HepG2 (cell line): ENCODE measurements around the gene TIMM17B. TPM values are rescaled to one million over a fixed set of nuclear protein-coding genes. Genes with fewer than 3 reads are reported as not detected.

Experiments
- CBX1 ChIP-seq: IDR thresholded peaks from one replicate; pipeline ENCODE4 v1.6.1; 2016; ENCODE audit warnings: antibody characterized with exemption, low read depth
- CEBPG ChIP-seq: IDR thresholded peaks from 2 replicates; pipeline ENCODE4 v1.6.1; 2016
- FOXK1 ChIP-seq: sonication (generic); formaldehyde crosslinking; IDR thresholded peaks from 2 replicates; pipeline ENCODE4 v1.4.0; 2020; ENCODE audit warnings: low read depth, missing genetic modification reagents, borderline replicate concordance
- JUN ChIP-seq: sonication (generic); formaldehyde crosslinking; IDR thresholded peaks from 2 replicates; pipeline ENCODE4 v1.4.0; 2020; ENCODE audit warnings: mild to moderate bottlenecking, missing genetic modification reagents
- NONO ChIP-seq, 2 experiments: fragments of 450-650 bp in 1 of 2; sonication (generic) in 1 of 2; formaldehyde crosslinking in 1 of 2; IDR thresholded peaks in 1 of 2; conservative IDR thresholded peaks in 1 of 2; 2 replicates each; pipeline versions ENCODE4 v1.6.1 to v1.8.0; 2017 to 2022; ENCODE audit warnings: mild to moderate bottlenecking in 1 of 2, missing genetic modification reagents in 1 of 2, moderate library complexity in 1 of 2
- ONECUT2 ChIP-seq: sonication (generic); formaldehyde crosslinking; IDR thresholded peaks from 2 replicates; pipeline ENCODE4 v1.4.0; 2020; ENCODE audit warnings: missing genetic modification reagents
- PRPF4 ChIP-seq: fragments of 200-400 bp; formaldehyde crosslinking; IDR thresholded peaks from 2 replicates; pipeline ENCODE4 v1.6.1; 2016; ENCODE audit warnings: low read length, low read depth; ENCODE audit not compliant: poor library complexity, severe bottlenecking
- RARG ChIP-seq: sonication (generic); formaldehyde crosslinking; IDR thresholded peaks from 2 replicates; pipeline ENCODE4 v1.4.0; 2020; ENCODE audit warnings: low read depth, mild to moderate bottlenecking, missing genetic modification reagents
- RNF2 ChIP-seq: fragments of 450-650 bp; conservative IDR thresholded peaks from 2 replicates; pipeline ENCODE4 v1.6.1; 2016; ENCODE audit warnings: low read depth
- TCF7 ChIP-seq: sonication (generic); IDR thresholded peaks from 2 replicates; pipeline ENCODE4 v1.6.1; 2016; ENCODE audit warnings: antibody characterized with exemption, low read depth
- ZNF354B ChIP-seq: sonication (generic); formaldehyde crosslinking; IDR thresholded peaks from 2 replicates; pipeline ENCODE4 v1.8.0; 2022; ENCODE audit warnings: mild to moderate bottlenecking, missing genetic modification reagents
- ZNF431 ChIP-seq: sonication (generic); formaldehyde crosslinking; IDR thresholded peaks from 2 replicates; pipeline ENCODE4 v1.9.0; 2022; ENCODE audit warnings: missing genetic modification reagents, low read depth, mild to moderate bottlenecking, borderline replicate concordance
- ZNF530 ChIP-seq: sonication (generic); formaldehyde crosslinking; IDR thresholded peaks from 2 replicates; pipeline ENCODE4 v1.5.0; 2020; ENCODE audit warnings: low read depth, mild to moderate bottlenecking, missing genetic modification reagents
- ZNF567 ChIP-seq: sonication (generic); formaldehyde crosslinking; IDR thresholded peaks from 2 replicates; pipeline ENCODE4 v1.8.1; 2023; ENCODE audit warnings: mild to moderate bottlenecking, missing genetic modification reagents, borderline replicate concordance
- polyA plus RNA-seq, 8 experiments: library from polyadenylated mRNA; depleted of rRNA in 3 of 8; stranded (reverse) in 7 of 8; unstranded in 1 of 8; fragments of >200 nt; fragmentation: Illumina TruSeq in 4 of 8; extraction: Trizol in 4 of 8; gene quantifications; 2 replicates each; pipeline versions ENCODE4 v1.2.1 to v1.2.3, GENCODE V29; 2011 to 2016; ENCODE audit warnings: low read depth in 4 of 8, missing spikeins in 1 of 8, mixed read lengths in 1 of 8; ENCODE audit not compliant: insufficient read depth in 1 of 8
- total RNA-seq, 5 experiments: library from RNA; depleted of rRNA; stranded (reverse); fragments of >200 nt; fragmentation: Illumina TruSeq; extraction: Trizol; gene quantifications; 2 replicates each; pipeline ENCODE4 v1.2.3, GENCODE V29; 2016; ENCODE audit warnings: low read depth in 1 of 5
- TF ChIP-seq, protein P1 (sequence below): IDR thresholded peaks from 2 replicates; pipeline ENCODE4 v1.4.0; 2020; ENCODE audit warnings: mild to moderate bottlenecking, missing genetic modification reagents
- TF ChIP-seq, protein P2 (sequence below): IDR thresholded peaks from 2 replicates; pipeline ENCODE4 v1.6.1; 2016; ENCODE audit warnings: low read depth
- TF ChIP-seq, protein P3 (sequence below): sonication (generic); formaldehyde crosslinking; IDR thresholded peaks from 2 replicates; pipeline ENCODE4 v1.8.1; 2022; ENCODE audit warnings: low read depth, mild to moderate bottlenecking, missing genetic modification reagents
- TF ChIP-seq, protein P4 (sequence below): sonication (generic); formaldehyde crosslinking; IDR thresholded peaks from 2 replicates; pipeline ENCODE4 v1.5.1; 2020; ENCODE audit warnings: missing genetic modification reagents, mild to moderate bottlenecking, borderline replicate concordance

The TIMM17B gene
- total and polyA plus RNA-seq, 2 of the 13 experiments (the other 11 are each of a cell fraction or from before 2014, with no cell fraction given), result 56.0 to 72.5 TPM

DNA sequence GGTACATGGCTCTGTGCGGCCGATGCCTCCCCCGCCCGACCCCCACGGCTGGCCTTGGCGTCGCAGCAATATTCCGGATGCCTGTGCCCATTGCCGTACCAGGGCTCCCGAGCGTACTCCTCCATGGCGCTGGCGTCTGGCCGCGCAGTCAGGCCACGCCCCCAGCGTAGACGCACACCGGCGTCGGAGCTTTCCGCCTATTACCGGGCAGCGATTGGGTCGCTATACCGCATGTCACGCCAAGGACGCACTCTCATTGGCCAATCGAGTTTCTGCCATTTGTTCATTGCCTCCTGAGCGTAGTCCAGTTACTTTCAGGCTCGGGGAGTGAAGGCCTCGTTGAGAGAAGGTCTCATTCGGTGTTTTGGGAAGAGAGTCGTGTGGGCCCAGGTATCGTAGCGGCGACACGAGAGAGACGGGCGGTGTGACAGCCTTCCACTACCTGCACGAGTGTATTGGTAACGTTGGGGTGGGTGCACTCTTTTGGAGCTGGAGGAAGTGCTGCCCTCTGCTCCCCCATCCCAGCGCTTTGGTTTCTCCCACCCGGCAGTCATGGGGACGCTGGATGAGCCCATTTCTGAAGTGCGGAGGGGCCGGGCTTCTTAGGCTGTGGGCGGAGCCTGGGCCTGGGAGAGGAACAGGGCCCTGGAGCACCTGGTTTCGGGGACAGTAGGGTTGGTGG is at the start of gene TIMM17B, which contains the start of gene PQBP1 (continued):
- TF ChIP-seq, protein P1, sequence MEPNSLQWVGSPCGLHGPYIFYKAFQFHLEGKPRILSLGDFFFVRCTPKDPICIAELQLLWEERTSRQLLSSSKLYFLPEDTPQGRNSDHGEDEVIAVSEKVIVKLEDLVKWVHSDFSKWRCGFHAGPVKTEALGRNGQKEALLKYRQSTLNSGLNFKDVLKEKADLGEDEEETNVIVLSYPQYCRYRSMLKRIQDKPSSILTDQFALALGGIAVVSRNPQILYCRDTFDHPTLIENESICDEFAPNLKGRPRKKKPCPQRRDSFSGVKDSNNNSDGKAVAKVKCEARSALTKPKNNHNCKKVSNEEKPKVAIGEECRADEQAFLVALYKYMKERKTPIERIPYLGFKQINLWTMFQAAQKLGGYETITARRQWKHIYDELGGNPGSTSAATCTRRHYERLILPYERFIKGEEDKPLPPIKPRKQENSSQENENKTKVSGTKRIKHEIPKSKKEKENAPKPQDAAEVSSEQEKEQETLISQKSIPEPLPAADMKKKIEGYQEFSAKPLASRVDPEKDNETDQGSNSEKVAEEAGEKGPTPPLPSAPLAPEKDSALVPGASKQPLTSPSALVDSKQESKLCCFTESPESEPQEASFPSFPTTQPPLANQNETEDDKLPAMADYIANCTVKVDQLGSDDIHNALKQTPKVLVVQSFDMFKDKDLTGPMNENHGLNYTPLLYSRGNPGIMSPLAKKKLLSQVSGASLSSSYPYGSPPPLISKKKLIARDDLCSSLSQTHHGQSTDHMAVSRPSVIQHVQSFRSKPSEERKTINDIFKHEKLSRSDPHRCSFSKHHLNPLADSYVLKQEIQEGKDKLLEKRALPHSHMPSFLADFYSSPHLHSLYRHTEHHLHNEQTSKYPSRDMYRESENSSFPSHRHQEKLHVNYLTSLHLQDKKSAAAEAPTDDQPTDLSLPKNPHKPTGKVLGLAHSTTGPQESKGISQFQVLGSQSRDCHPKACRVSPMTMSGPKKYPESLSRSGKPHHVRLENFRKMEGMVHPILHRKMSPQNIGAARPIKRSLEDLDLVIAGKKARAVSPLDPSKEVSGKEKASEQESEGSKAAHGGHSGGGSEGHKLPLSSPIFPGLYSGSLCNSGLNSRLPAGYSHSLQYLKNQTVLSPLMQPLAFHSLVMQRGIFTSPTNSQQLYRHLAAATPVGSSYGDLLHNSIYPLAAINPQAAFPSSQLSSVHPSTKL (CRISPR knock-in tag), result no peak
- TF ChIP-seq ZNF354B (CRISPR knock-in tag) (no peak), ONECUT2 (CRISPR knock-in tag) (no peak), NONO (IDR thresholded peaks at IDR 0.05) (no peak), NONO (CRISPR knock-in tag; conservative IDR thresholded peaks at IDR 0.05) (no peak; the same call in 1 of the 2 replicates), PRPF4 (no peak), TCF7 (no peak), ZNF567 (CRISPR knock-in tag) (no peak), CEBPG (CRISPR knock-in tag) (no peak), JUN (no peak), RNF2 (no peak), RARG (CRISPR knock-in tag) (no peak), ZNF431 (CRISPR knock-in tag) (no peak), CBX1 (no peak), ZNF530 (CRISPR knock-in tag) (no peak), FOXK1 (0 out of 2 replicates have a peak, but pooled peaks have one; percentile 27)
- TF ChIP-seq, protein P2, sequence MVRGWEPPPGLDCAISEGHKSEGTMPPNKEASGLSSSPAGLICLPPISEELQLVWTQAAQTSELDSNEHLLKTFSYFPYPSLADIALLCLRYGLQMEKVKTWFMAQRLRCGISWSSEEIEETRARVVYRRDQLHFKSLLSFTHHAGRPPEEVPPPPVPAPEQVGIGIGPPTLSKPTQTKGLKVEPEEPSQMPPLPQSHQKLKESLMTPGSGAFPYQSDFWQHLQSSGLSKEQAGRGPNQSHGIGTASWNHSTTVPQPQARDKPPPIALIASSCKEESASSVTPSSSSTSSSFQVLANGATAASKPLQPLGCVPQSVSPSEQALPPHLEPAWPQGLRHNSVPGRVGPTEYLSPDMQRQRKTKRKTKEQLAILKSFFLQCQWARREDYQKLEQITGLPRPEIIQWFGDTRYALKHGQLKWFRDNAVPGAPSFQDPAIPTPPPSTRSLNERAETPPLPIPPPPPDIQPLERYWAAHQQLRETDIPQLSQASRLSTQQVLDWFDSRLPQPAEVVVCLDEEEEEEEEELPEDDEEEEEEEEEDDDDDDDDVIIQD (CRISPR knock-in tag), result no peak
- TF ChIP-seq, protein P3, sequence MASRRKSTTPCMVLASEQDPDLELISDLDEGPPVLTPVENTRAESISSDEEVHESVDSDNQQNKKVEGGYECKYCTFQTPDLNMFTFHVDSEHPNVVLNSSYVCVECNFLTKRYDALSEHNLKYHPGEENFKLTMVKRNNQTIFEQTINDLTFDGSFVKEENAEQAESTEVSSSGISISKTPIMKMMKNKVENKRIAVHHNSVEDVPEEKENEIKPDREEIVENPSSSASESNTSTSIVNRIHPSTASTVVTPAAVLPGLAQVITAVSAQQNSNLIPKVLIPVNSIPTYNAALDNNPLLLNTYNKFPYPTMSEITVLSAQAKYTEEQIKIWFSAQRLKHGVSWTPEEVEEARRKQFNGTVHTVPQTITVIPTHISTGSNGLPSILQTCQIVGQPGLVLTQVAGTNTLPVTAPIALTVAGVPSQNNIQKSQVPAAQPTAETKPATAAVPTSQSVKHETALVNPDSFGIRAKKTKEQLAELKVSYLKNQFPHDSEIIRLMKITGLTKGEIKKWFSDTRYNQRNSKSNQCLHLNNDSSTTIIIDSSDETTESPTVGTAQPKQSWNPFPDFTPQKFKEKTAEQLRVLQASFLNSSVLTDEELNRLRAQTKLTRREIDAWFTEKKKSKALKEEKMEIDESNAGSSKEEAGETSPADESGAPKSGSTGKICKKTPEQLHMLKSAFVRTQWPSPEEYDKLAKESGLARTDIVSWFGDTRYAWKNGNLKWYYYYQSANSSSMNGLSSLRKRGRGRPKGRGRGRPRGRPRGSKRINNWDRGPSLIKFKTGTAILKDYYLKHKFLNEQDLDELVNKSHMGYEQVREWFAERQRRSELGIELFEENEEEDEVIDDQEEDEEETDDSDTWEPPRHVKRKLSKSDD, result no peak
- TF ChIP-seq, protein P4, sequence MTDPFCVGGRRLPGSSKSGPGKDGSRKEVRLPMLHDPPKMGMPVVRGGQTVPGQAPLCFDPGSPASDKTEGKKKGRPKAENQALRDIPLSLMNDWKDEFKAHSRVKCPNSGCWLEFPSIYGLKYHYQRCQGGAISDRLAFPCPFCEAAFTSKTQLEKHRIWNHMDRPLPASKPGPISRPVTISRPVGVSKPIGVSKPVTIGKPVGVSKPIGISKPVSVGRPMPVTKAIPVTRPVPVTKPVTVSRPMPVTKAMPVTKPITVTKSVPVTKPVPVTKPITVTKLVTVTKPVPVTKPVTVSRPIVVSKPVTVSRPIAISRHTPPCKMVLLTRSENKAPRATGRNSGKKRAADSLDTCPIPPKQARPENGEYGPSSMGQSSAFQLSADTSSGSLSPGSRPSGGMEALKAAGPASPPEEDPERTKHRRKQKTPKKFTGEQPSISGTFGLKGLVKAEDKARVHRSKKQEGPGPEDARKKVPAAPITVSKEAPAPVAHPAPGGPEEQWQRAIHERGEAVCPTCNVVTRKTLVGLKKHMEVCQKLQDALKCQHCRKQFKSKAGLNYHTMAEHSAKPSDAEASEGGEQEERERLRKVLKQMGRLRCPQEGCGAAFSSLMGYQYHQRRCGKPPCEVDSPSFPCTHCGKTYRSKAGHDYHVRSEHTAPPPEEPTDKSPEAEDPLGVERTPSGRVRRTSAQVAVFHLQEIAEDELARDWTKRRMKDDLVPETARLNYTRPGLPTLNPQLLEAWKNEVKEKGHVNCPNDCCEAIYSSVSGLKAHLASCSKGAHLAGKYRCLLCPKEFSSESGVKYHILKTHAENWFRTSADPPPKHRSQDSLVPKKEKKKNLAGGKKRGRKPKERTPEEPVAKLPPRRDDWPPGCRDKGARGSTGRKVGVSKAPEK (CRISPR knock-in tag), result no peak
